ENCODE data around the gene LTO1. TPM values are rescaled to one million over a fixed set of nuclear protein-coding genes. Genes with fewer than 3 reads are reported as not detected.

The LTO1 gene
- total RNA-seq, 4 donors from 2014 or later = 12.2 to 18.6 (median 14.1) TPM

- no peak overlapping the region for H3K4me3 ChIP-seq
- H3K27me3 ChIP-seq = peaks cover under 1 to 43% (median 9%) of the 10 kb centered on the region in 4 donors
- no peak overlapping the region for H3K27ac ChIP-seq (replicated peaks in 1 of 4)
- DNase-seq (ENCODE audit: extremely low spot score) = no peak
- no peaks in the 10 kb centered on the region for H3K36me3 ChIP-seq
- WGBS = 99% methylated on average over 4 of the region's 4 CpGs
- peaks cover 22 to 28% (median 23%) of the 10 kb centered on the region in 4 donors for H3K4me1 ChIP-seq
- intact Hi-C loops (cut with DNase I) = loop anchor here (10.0 kb wide), 1 partner anchor 188 kb away; no protein-coding TSS in a partner anchor
- no peak for TF ChIP-seq POLR2AphosphoS5 (IDR thresholded peaks at IDR 0.05)
- H3K9me3 ChIP-seq = no peaks in the 10 kb centered on the region
Observed at GRCh38 chr11:69632900-69633299, 42.3 kb downstream of the LTO1 start.

- WGBS = 85% methylated on average over 8 of the region's 8 CpGs
- no peak overlapping the region for H3K27ac ChIP-seq (replicated peaks in 1 of 4)
- no peak overlapping the region for H3K4me3 ChIP-seq
- intact Hi-C loops (cut with DNase I) = loop anchor here (10.0 kb wide), 1 partner anchor 186 kb away; no protein-coding TSS in a partner anchor
- DNase-seq (ENCODE audit: extremely low spot score) = no peak
- H3K4me1 ChIP-seq = peaks cover 0 to 3% (median under 1%) of the 10 kb centered on the region in 4 donors
- H3K9me3 ChIP-seq = no peaks in the 10 kb centered on the region
- peaks cover 0 to 32% (median 0%) of the 10 kb centered on the region in 4 donors for H3K27me3 ChIP-seq
- no peaks in the 10 kb centered on the region for H3K36me3 ChIP-seq
- TF ChIP-seq, protein P1, sequence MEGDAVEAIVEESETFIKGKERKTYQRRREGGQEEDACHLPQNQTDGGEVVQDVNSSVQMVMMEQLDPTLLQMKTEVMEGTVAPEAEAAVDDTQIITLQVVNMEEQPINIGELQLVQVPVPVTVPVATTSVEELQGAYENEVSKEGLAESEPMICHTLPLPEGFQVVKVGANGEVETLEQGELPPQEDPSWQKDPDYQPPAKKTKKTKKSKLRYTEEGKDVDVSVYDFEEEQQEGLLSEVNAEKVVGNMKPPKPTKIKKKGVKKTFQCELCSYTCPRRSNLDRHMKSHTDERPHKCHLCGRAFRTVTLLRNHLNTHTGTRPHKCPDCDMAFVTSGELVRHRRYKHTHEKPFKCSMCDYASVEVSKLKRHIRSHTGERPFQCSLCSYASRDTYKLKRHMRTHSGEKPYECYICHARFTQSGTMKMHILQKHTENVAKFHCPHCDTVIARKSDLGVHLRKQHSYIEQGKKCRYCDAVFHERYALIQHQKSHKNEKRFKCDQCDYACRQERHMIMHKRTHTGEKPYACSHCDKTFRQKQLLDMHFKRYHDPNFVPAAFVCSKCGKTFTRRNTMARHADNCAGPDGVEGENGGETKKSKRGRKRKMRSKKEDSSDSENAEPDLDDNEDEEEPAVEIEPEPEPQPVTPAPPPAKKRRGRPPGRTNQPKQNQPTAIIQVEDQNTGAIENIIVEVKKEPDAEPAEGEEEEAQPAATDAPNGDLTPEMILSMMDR (IDR thresholded peaks at IDR 0.05) = no peak
- TF ChIP-seq POLR2AphosphoS5 (IDR thresholded peaks at IDR 0.05) (no peak), EP300 (IDR thresholded peaks at IDR 0.05) (no peak)
Observed at GRCh38 chr11:69630424-69630823, 44.7 kb downstream of the LTO1 start.

DNA sequence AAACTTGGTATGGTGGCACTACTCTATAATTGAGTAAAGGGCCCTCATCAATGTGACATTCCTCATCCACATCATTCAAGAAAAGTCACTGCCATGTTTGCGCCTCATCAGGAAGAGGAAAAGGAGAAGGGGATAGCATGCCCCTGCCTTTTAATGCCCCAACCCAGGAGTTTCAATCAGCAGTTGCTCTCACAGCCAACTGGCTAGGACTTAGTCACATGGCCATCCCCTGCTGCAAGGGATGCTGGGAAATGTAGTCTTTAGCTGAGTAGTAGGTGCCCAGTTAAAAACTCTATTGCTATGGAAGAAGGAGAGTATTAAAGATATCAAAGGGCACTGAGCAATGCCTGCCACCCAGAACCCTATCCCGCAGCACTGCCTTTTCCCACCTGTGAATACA is 45.1 kb downstream of the LTO1 start:
- intact Hi-C loops (cut with DNase I) = loop anchor here (10.0 kb wide), 1 partner anchor 185 kb away; no protein-coding TSS in a partner anchor
- DNase-seq (ENCODE audit: extremely low spot score) = no peak
- TF ChIP-seq POLR2A (IDR thresholded peaks at IDR 0.05; ENCODE audit: low read depth) = no peak
- TF ChIP-seq POLR2AphosphoS5 (IDR thresholded peaks at IDR 0.05) = no peak
- TF ChIP-seq, protein P1 (IDR thresholded peaks at IDR 0.05) = no peak
- no peak for TF ChIP-seq EP300 (IDR thresholded peaks at IDR 0.05)
- Histone ChIP-seq H3K27ac (replicated peaks in 1 of 4) (no peak overlapping the region), H3K9me3 (no peaks in the 10 kb centered on the region), H3K4me1 (peaks cover 0 to 5% (median 2%) of the 10 kb centered on the region in 4 donors), H3K27me3 (peaks cover 0 to 32% (median 0%) of the 10 kb centered on the region in 4 donors), H3K4me3 (no peak overlapping the region), H3K36me3 (no peaks in the 10 kb centered on the region)
- WGBS = 96% methylated on average over 2 of the region's 2 CpGs

- intact Hi-C loops (cut with DNase I) = no loop called here
- no peak overlapping the region for H3K4me3 ChIP-seq
- DNase-seq (ENCODE audit: extremely low spot score) = no peak
- H3K27me3 ChIP-seq = peaks cover 0 to 21% (median 0%) of the 10 kb centered on the region in 4 donors
- TF ChIP-seq POLR2AphosphoS5 (IDR thresholded peaks at IDR 0.05) (no peak), EP300 (IDR thresholded peaks at IDR 0.05) (no peak), POLR2A (IDR thresholded peaks at IDR 0.05; ENCODE audit: low read depth) (no peak)
- TF ChIP-seq, protein P1 (IDR thresholded peaks at IDR 0.05) = no peak
- H3K36me3 ChIP-seq = no peaks in the 10 kb centered on the region
- H3K9me3 ChIP-seq = no peaks in the 10 kb centered on the region
- H3K27ac ChIP-seq (replicated peaks in 1 of 4) = no peak overlapping the region
- H3K4me1 ChIP-seq = peaks cover 0 to 6% (median 2%) of the 10 kb centered on the region in 4 donors
- 86% methylated on average over 9 of the region's 14 CpGs for WGBS
Observed at GRCh38 chr11:69627551-69627950, 47.6 kb downstream of the LTO1 start.

DNA sequence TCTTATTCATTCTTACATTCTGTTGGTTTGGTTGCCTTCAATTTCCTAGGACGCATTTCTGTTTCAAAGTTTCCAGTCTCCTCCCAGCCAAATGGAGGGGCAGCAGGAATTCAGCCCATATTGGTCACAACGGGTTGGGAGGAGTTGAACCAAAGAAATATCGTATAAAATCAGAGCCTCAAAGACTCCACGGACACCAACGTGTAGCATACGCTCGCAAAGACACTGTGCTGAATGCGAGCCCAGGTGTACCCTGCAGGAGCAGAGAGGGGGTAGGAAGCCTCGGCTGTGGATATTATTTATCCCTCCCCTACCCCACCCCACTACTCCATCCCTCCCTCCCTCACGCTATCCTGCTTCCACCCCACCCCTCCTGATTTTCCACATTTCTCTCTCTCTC is 49.7 kb downstream of the LTO1 start:
- Histone ChIP-seq H3K27ac (replicated peaks in 1 of 4) (no peak overlapping the region), H3K9me3 (no peaks in the 10 kb centered on the region), H3K4me3 (no peak overlapping the region), H3K27me3 (peaks cover 0 to 21% (median 0%) of the 10 kb centered on the region in 4 donors), H3K36me3 (no peaks in the 10 kb centered on the region), H3K4me1 (peaks cover 0 to 6% (median 2%) of the 10 kb centered on the region in 4 donors)
- no peak for DNase-seq (ENCODE audit: extremely low spot score)
- WGBS = 76% methylated on average over 10 of the region's 10 CpGs
- intact Hi-C loops (cut with DNase I) = no loop called here
- TF ChIP-seq, protein P1 (IDR thresholded peaks at IDR 0.05) = no peak
- TF ChIP-seq POLR2AphosphoS5 (IDR thresholded peaks at IDR 0.05) = no peak
